HCT116 (cell line): ENCODE results near the gene CD164L2. TPM values are rescaled to one million over a fixed set of nuclear protein-coding genes. Genes with fewer than 3 reads are reported as not detected.

Experiments used
- ATAC-seq: fragments of 200-7000 bp; cut with Tn5 transposase; 2 replicates; pipeline ENCODE4 v1.9.1; 2020; ENCODE audit warnings: mild to moderate bottlenecking, moderate library complexity
- BruUV-seq: library from RNA; stranded (reverse); fragments of 400-500 nt; replicated peaks from 2 replicates; lab custom pipeline; 2021; lab: Mats Ljungman, UMichigan
- CTCF ChIA-PET: fragments of 300-600 bp; sonication (Branson Sonifier 250); formaldehyde crosslinking; loops from one replicate; lab custom pipeline; 2021; ENCODE audit warnings: antibody characterized with exemption; lab: Charles Lee
- POLR2A ChIA-PET: fragments of 300-600, 350-600 bp; sonication (Branson Sonifier 250); formaldehyde crosslinking; loops from one replicate; lab custom pipeline; 2021; ENCODE audit warnings: antibody characterized with exemption; lab: Charles Lee
- RAD21 ChIA-PET, 2 experiments: fragments of 300-600 bp; sonication (Branson Sonifier 250); formaldehyde crosslinking; loops; one replicate each; lab custom pipeline; 2023; ENCODE audit warnings: low total read pairs in 2 of 2; ENCODE audit not compliant: uncharacterized antibody in 2 of 2, unreplicated experiment in 2 of 2, low non-redundant PET in 1 of 2; lab: Charles Lee
- DNase-seq: peaks from one replicate; pipeline ENCODE4 v3.0.0-alpha.2; 2010; ENCODE audit warnings: low read depth, low spot score
- H2AFZ ChIP-seq: fragments of 200-600 bp; shearing (Covaris generic), sonication (generic); 2 replicates; pipeline ENCODE4 v1.6.1; 2017; ENCODE audit warnings: low read depth, mixed run types, mixed read lengths, antibody characterized with exemption, low read length; ENCODE audit not compliant: poor library complexity, severe bottlenecking
- H3K27ac ChIP-seq: 2 replicates; pipeline ENCODE4 v1.5.1; 2012; ENCODE audit warnings: low read depth, low read length
- H3K27me3 ChIP-seq: fragments of 200-600 bp; sonication (generic); 2 replicates; pipeline ENCODE4 v1.6.1; 2016; ENCODE audit warnings: mixed run types, low read length, mixed read lengths; ENCODE audit not compliant: insufficient read depth
- H3K36me3 ChIP-seq, 2 experiments: fragments of 200-500 bp in 1 of 2; fragments of 200-600 bp in 1 of 2; sonication (Bioruptor generic) in 1 of 2; sonication (generic) in 1 of 2; 2 replicates each; pipeline versions ENCODE4 v1.5.1 to v1.6.1; 2014 to 2016; ENCODE audit warnings: low read length in 2 of 2, inconsistent platforms in 1 of 2, mixed read lengths in 1 of 2, mixed run types in 1 of 2; ENCODE audit not compliant: insufficient read depth in 2 of 2, control insufficient read depth in 1 of 2
- H3K4me1 ChIP-seq, 2 experiments: fragments of 200-600 bp in 1 of 2; sonication (generic) in 1 of 2; 2 replicates each; pipeline versions ENCODE4 v1.5.1 to v1.6.1; 2012 to 2017; ENCODE audit warnings: low read length in 2 of 2, inconsistent platforms in 1 of 2, mild to moderate bottlenecking in 1 of 2, mixed read lengths in 1 of 2, mixed run types in 1 of 2, moderate library complexity in 1 of 2; ENCODE audit not compliant: insufficient read depth in 2 of 2, control insufficient read depth in 1 of 2
- H3K4me2 ChIP-seq: fragments of 200-600 bp; sonication (generic); 2 replicates; pipeline ENCODE4 v1.6.1; 2017; ENCODE audit warnings: mixed run types, low read length, mixed read lengths
- H3K4me3 ChIP-seq, 2 experiments: fragments of 200-600 bp in 1 of 2; sonication (generic) in 1 of 2; replicated peaks in 1 of 2; 2 replicates each; pipeline ENCODE4 v1.5.1; 2011 to 2016; ENCODE audit warnings: low read length in 2 of 2, control low read depth in 1 of 2, low read depth in 1 of 2, mild to moderate bottlenecking in 1 of 2, mixed read lengths in 1 of 2, mixed run types in 1 of 2
- H3K79me2 ChIP-seq: fragments of 200-600 bp; sonication (generic); 2 replicates; pipeline ENCODE4 v1.6.1; 2017; ENCODE audit warnings: mild to moderate bottlenecking, mixed run types, low read length, moderate library complexity, mixed read lengths; ENCODE audit not compliant: insufficient read depth
- H3K9ac ChIP-seq: fragments of 200-600 bp; sonication (generic); 2 replicates; pipeline ENCODE4 v1.6.1; 2016; ENCODE audit warnings: low read length, mixed read lengths
- H3K9me2 ChIP-seq: fragments of 200-600 bp; sonication (generic), shearing (Covaris generic); 2 replicates; pipeline ENCODE4 v1.6.1; 2017; ENCODE audit warnings: mixed run types, mild to moderate bottlenecking, moderate library complexity; ENCODE audit not compliant: insufficient read depth
- H3K9me3 ChIP-seq, 2 experiments: fragments of 200-500 bp in 1 of 2; fragments of 200-600 bp in 1 of 2; sonication (Bioruptor generic) in 1 of 2; sonication (generic) in 1 of 2; 2 replicates each; pipeline ENCODE4 v1.6.1; 2014 to 2017; ENCODE audit warnings: low read length in 2 of 2, mixed read lengths in 2 of 2, inconsistent platforms in 1 of 2, low read depth in 1 of 2, mild to moderate bottlenecking in 1 of 2, mixed run types in 1 of 2, moderate library complexity in 1 of 2; ENCODE audit not compliant: control insufficient read depth in 1 of 2, insufficient read depth in 1 of 2
- H4K20me1 ChIP-seq: fragments of 200-600 bp; sonication (generic), shearing (Covaris generic); 2 replicates; pipeline ENCODE4 v1.6.1; 2017; ENCODE audit warnings: mixed run types, mild to moderate bottlenecking, moderate library complexity; ENCODE audit not compliant: insufficient read depth
- ATF3 ChIP-seq: IDR thresholded peaks from 2 replicates; pipeline ENCODE4 v1.6.1; 2012
- CEBPB ChIP-seq: IDR thresholded peaks from 2 replicates; pipeline ENCODE4 v1.6.1; 2012; ENCODE audit warnings: low read depth
- CTCF ChIP-seq, 3 experiments: fragments of 200-600 bp in 1 of 3; sonication (generic) in 1 of 3; IDR thresholded peaks in 2 of 3; conservative IDR thresholded peaks in 1 of 3; 2 replicates each; pipeline ENCODE4 v1.5.1; 2012 to 2017; ENCODE audit warnings: low read depth in 2 of 3, low read length in 2 of 3, antibody characterized with exemption in 1 of 3, borderline replicate concordance in 1 of 3, control low read depth in 1 of 3, mild to moderate bottlenecking in 1 of 3, mixed read lengths in 1 of 3, mixed run types in 1 of 3, moderate library complexity in 1 of 3; ENCODE audit not compliant: insufficient read depth in 1 of 3
- EGR1 ChIP-seq: IDR thresholded peaks from 2 replicates; pipeline ENCODE4 v1.6.1; 2012; ENCODE audit warnings: low read depth
- EZH2 ChIP-seq: fragments of 200-600 bp; sonication (generic); IDR thresholded peaks from 2 replicates; pipeline ENCODE4 v1.6.1; 2017; ENCODE audit warnings: antibody characterized with exemption, mixed run types
- FOSL1 ChIP-seq: IDR thresholded peaks from 2 replicates; pipeline ENCODE4 v1.6.1; 2012; ENCODE audit warnings: low read depth
- MAX ChIP-seq: IDR thresholded peaks from 2 replicates; pipeline ENCODE4 v1.6.1; 2012
- POLR2AphosphoS5 ChIP-seq: IDR thresholded peaks from 2 replicates; pipeline ENCODE4 v1.6.1; 2011; ENCODE audit warnings: mild to moderate bottlenecking, low read depth, low read length, moderate library complexity
- SRF ChIP-seq: IDR thresholded peaks from 2 replicates; pipeline ENCODE4 v1.6.1; 2012; ENCODE audit warnings: low read depth
- TCF7L2 ChIP-seq: IDR thresholded peaks from 2 replicates; pipeline ENCODE4 v1.7.0; 2011; ENCODE audit warnings: borderline replicate concordance, inconsistent platforms; ENCODE audit not compliant: insufficient read depth, insufficient read length; ENCODE audit errors: extremely low read depth
- ZFX ChIP-seq: fragments of 450-650 bp; IDR thresholded peaks from 2 replicates; pipeline ENCODE4 v1.6.1; 2017
- intact Hi-C: fragments of 100-400 bp; cut with micrococcal nuclease; formaldehyde crosslinking; loops from 2 replicates; pipeline ENCODE4 v1.10.0; 2022
- total RNA-seq: library from RNA; stranded (reverse); gene quantifications from one replicate; pipeline ENCODE4 v1.2.1, GENCODE V29; 2021; ENCODE audit not compliant: unreplicated experiment

The CD164L2 gene
- total RNA-seq, 1 experiment from 2014 or later = 11.6 TPM

GRCh38 chr1:27431601-27431940 is 48.4 kb upstream of the CD164L2 start:
- TF ChIP-seq ZFX = no peak
- TF ChIP-seq CTCF (IDR thresholded peaks at IDR 0.05 in 2 of 3, conservative IDR thresholded peaks at IDR 0.05 in 1 of 3; ENCODE audit: borderline replicate concordance in 1 of 3, insufficient read depth in 1 of 3, low read depth in 2 of 3, low read length in 2 of 3) = no peak
- no peak for TF ChIP-seq TCF7L2
- TF ChIP-seq MAX = no peak
- no peak for TF ChIP-seq FOSL1
- TF ChIP-seq ATF3 = no peak
- no peak for TF ChIP-seq SRF
- no peak for TF ChIP-seq CEBPB
- no peak for TF ChIP-seq EGR1
- TF ChIP-seq EZH2 = no peak
- TF ChIP-seq POLR2AphosphoS5 = no peak
- TF ChIP-seq, all 23 proteins: peak for 0
- no peak overlapping the region for H3K9ac ChIP-seq
- no peaks in the 10 kb centered on the region for H3K27me3 ChIP-seq
- H2AFZ ChIP-seq = no peak overlapping the region
- no peaks in the 10 kb centered on the region for H3K9me3 ChIP-seq
- H3K9me2 ChIP-seq = no peaks in the 10 kb centered on the region
- ChIA-PET RAD21 (no interaction called here), POLR2A (interaction anchor here (0.6 kb wide), 1 partner anchor 173 kb away, joined by 4 read pairs; the partner anchor contains the start of gene AHDC1), CTCF (no interaction called here)
- H4K20me1 ChIP-seq = peaks cover 7% of the 10 kb centered on the region; the same call in 1 of the 2 replicates
- peaks cover 2 to 9% of the 10 kb centered on the region in 2 experiments for H3K4me1 ChIP-seq
- no TSS peak for BruUV-seq
- no peak overlapping the region for H3K4me2 ChIP-seq
- intact Hi-C loops = no loop called here
- H3K4me3 ChIP-seq = no peak overlapping the region
- no peak for ATAC-seq
- no peak overlapping the region for H3K27ac ChIP-seq
- peaks cover 5 to 10% of the 10 kb centered on the region in 2 experiments; a peak in 3 of 4 replicates for H3K36me3 ChIP-seq
- no peak for DNase-seq
- peaks cover 79% of the 10 kb centered on the region for H3K79me2 ChIP-seq
